IPS-18a (cell line): ENCODE measurements around the gene RPGRIP1L.

Experiments
- H3K27ac ChIP-seq: one replicate; pipeline ENCODE4 v1.5.1; 2013; ENCODE audit warnings: low read length
- H3K27me3 ChIP-seq: one replicate; pipeline ENCODE4 v1.6.1; 2013; ENCODE audit warnings: mild to moderate bottlenecking, low read length; ENCODE audit not compliant: control insufficient read depth, insufficient read depth
- H3K36me3 ChIP-seq: one replicate; pipeline ENCODE4 v1.6.1; 2013; ENCODE audit warnings: low read depth, low read length; ENCODE audit not compliant: control insufficient read depth
- H3K4me1 ChIP-seq: one replicate; pipeline ENCODE4 v1.6.1; 2013; ENCODE audit warnings: low read depth, low read length; ENCODE audit not compliant: control insufficient read depth
- H3K4me3 ChIP-seq: one replicate; pipeline ENCODE4 v1.5.1; 2013; ENCODE audit warnings: low read length
- H3K9ac ChIP-seq: one replicate; pipeline ENCODE4 v1.6.1; 2013; ENCODE audit warnings: mild to moderate bottlenecking, low read length, moderate library complexity
- H3K9me3 ChIP-seq: one replicate; pipeline ENCODE4 v1.6.1; 2013; ENCODE audit warnings: low read depth, low read length; ENCODE audit not compliant: control insufficient read depth

Gene RPGRIP1L

DNA sequence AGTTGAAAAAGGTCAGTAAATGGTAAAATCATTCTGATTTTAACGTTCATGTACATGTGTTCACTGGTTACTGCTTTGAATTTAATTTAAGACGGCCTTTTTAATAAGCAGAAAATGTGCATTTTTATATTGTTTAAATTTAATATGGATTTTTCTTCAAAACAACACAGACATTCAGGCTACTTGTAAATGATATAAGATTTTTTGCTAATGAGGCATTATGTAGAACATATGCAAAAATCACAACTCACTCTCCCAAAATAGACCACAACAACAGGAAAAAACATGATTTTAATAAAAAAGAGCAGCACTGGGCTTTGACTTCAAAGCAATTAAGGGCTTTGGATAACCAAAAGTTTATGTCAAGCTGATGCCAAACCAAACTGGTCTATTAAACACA is 22.3 kb downstream of the RPGRIP1L start:
- Histone ChIP-seq H3K27me3 (no peaks in the 10 kb centered on the region), H3K27ac (no peak overlapping the region), H3K36me3 (peaks cover 3% of the 10 kb centered on the region), H3K4me3 (no peak overlapping the region), H3K4me1 (no peaks in the 10 kb centered on the region), H3K9ac (no peak overlapping the region), H3K9me3 (no peaks in the 10 kb centered on the region)

DNA sequence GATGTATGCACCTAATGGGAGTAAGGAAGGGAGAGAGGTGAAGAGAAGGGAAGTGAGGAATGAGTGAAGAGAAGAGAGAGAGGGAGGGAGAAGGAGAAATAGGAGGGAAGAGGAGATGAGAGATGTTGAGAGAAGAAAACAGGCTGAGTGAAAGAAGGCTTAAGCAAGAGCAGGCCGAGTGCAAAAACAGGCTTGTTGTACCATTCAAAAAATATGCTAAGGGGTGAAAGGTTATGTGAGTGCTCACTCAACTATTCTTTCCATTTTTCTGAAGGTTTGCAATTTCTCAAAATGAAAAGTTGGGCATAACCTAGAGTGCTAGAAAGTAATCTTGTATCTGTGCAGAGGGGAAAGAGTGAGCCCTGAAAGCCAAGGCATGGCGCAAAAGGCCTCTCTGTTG is 22.9 kb downstream of the RPGRIP1L start:
- Histone ChIP-seq H3K4me1 (no peaks in the 10 kb centered on the region), H3K9ac (no peak overlapping the region), H3K4me3 (no peak overlapping the region), H3K27me3 (no peaks in the 10 kb centered on the region), H3K27ac (no peak overlapping the region), H3K36me3 (peaks cover 3% of the 10 kb centered on the region), H3K9me3 (no peaks in the 10 kb centered on the region)

DNA sequence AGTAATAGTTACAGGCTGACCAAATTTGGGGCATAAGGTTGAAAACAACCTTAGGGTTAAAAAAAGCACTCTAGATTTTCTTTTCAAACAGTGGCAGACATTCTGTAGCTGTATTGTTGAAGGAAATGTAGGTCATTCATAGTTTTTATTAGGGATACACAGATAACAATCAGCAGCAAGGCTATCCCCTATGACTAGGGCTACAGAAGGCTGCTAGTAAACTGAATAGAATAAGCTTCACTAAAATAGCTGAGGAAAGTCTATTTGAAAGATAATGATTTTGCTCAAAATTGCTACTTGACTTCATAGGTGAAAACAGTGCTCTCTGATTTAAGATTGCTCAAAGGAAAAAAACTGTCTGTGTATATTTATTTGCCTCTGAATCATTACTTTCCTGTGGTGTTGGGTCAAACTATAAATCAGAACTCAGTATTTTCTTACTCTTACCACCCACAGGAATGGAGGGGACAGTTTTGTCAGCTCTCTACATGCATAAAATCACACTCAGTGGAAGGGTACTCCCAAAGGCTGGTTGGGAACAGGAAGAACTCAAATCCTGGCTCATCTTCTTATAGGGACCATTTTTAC is 24.8 kb downstream of the RPGRIP1L start:
- no peaks in the 10 kb centered on the region for H3K27me3 ChIP-seq
- no peak overlapping the region for H3K27ac ChIP-seq
- no peaks in the 10 kb centered on the region for H3K9me3 ChIP-seq
- H3K4me3 ChIP-seq = no peak overlapping the region
- no peaks in the 10 kb centered on the region for H3K36me3 ChIP-seq
- H3K9ac ChIP-seq = no peak overlapping the region
- no peaks in the 10 kb centered on the region for H3K4me1 ChIP-seq

DNA sequence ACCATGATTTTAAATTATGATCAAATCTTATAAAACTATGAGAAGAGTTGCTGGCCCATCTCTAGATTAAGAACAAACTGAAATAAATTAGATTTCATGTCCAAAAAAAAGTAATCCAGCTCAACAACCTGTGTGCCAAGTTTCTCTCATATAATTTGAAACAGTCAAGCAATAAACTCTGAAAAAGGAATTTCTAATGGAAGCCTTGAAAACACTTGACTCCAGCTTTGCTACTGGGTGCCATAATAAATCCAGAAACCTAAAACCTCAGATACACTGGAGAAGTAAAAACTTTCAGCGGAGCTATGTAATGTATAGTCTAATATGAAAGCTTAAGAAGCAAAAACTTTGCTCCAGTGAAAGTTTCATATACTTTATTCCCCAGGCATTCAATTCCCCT is 25.5 kb downstream of the RPGRIP1L start:
- no peaks in the 10 kb centered on the region for H3K9me3 ChIP-seq

DNA sequence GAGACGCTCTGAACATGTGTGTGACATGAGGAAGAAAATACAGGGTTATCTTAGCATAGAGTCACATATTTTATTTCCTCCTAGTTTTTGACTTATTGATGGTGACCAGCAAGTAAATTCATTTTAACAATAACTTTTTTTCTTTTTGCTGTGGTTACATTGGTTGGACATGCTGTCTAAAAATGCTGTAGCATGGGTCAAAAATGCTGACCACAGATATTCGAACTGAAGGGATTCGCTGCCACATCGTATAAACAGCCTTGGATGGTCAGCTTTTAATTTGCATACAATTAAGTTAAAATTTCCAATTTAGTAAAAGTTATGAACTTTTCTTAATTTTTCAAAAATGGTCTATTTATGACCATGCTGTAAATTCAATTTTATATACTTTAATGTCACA is 30.5 kb downstream of the RPGRIP1L start:
- Histone ChIP-seq H3K9me3 (no peaks in the 10 kb centered on the region), H3K4me3 (no peak overlapping the region), H3K9ac (no peak overlapping the region), H3K4me1 (no peaks in the 10 kb centered on the region), H3K27ac (no peak overlapping the region), H3K36me3 (no peaks in the 10 kb centered on the region), H3K27me3 (no peaks in the 10 kb centered on the region)

More for the DNA sequence above, 25.5 kb downstream of the RPGRIP1L start:
- Histone ChIP-seq H3K4me1 (no peaks in the 10 kb centered on the region), H3K9ac (no peak overlapping the region), H3K36me3 (no peaks in the 10 kb centered on the region), H3K27me3 (no peaks in the 10 kb centered on the region), H3K4me3 (no peak overlapping the region), H3K27ac (no peak overlapping the region)

DNA sequence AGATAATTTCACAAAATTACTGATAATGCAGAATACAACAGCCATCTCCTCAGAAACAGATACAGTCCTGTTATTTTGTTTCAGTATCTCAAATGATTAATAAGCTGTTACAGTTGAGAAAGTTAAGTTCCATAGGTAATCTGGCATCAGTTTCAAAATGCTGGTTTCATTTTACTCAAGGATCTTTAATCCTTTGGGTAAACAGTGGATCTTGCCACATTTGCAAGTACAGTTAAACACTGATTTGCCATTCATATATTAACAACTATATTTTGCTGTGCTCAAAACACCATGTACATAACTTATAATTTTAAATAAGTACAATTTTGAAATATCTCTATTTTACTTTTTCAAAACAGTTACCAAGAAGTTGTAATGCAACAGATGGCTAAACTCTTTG is 31.2 kb downstream of the RPGRIP1L start:
- Histone ChIP-seq H3K9me3 (no peaks in the 10 kb centered on the region), H3K36me3 (no peaks in the 10 kb centered on the region), H3K27ac (no peak overlapping the region), H3K9ac (no peak overlapping the region), H3K4me3 (no peak overlapping the region), H3K4me1 (no peaks in the 10 kb centered on the region), H3K27me3 (no peaks in the 10 kb centered on the region)

DNA sequence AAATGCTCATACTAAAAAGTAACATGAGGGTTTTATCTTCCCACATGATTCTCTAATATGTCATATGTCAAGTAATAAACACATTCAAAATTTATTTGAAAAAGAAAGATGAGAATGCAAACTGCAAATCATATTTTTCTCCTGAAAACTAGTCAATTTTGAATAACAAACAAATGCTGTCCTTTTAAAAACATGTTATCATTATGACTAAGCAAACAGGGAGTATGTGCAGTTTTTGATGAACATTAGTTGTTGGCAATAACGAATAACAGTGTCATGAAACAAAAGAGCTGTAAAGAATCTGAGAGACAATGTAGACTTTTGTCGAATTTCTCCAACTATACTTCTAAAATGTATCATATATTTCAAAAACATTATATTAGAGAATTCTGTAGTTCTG is 34.8 kb downstream of the RPGRIP1L start:
- no peaks in the 10 kb centered on the region for H3K4me1 ChIP-seq
- H3K36me3 ChIP-seq = no peaks in the 10 kb centered on the region
- H3K9me3 ChIP-seq = no peaks in the 10 kb centered on the region
- H3K9ac ChIP-seq = no peak overlapping the region
- H3K4me3 ChIP-seq = no peak overlapping the region
- no peak overlapping the region for H3K27ac ChIP-seq
- H3K27me3 ChIP-seq = no peaks in the 10 kb centered on the region

DNA sequence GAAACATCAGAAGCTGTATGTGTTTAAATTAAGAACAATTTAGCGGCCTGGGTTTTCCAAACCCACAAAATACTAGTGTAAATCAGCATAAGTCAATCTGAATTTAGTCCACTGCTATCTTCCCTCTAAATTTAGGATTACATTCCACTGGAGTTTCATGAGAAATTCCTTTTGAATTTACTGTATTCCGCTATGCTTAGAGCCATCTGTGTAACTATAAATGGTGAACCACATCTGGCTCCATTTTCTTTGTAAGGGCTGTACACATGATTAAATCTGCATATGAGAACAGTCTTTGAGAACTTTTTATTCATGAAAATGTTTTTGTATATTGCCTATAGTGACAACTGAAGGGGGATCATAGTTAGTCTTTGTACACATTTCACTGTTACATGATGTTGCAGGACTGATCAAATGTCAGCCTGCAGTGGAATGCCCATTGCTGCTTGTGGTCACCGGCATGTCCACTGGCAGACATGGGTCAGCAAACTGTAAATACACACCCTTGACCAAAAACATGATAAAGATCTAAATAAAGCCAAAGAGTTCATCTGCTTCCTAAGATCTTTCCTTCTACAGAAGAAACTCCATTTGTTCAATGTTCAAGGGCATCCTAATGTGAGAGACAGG is 36.8 kb downstream of the RPGRIP1L start:
- no peaks in the 10 kb centered on the region for H3K9me3 ChIP-seq
- no peaks in the 10 kb centered on the region for H3K36me3 ChIP-seq
- no peak overlapping the region for H3K9ac ChIP-seq
- H3K27me3 ChIP-seq = no peaks in the 10 kb centered on the region
- no peak overlapping the region for H3K27ac ChIP-seq
- H3K4me1 ChIP-seq = no peaks in the 10 kb centered on the region
- no peak overlapping the region for H3K4me3 ChIP-seq

DNA sequence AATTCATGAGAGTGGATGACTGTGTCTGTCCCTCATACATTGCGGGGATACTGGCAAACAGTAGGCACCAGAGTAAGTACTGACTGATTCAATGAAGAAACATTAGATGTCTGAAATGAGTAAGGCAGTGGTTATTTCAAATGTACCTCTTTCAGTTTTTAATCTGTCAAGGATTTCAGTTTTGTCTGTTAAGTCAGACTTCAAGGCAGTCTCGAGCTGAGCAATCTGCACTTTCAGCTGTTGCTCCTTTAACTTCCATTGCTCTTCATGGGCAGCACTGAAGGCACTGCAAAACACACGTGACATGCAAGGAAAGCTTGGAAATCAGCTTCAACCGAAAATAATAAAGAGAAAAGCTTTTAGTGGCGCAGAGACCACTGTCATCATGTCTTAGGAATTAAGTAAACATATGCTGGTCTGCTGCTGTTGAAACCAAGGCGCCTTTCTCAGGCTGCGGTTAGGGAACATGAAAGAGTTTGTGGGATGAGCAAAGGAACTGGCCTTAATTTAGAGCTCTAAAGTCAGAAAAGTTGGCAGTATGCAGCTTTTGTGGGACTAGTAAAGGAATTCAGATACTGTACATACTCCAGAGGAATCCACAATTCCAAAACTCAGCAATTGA is 38.8 kb downstream of the RPGRIP1L start:
- no peaks in the 10 kb centered on the region for H3K36me3 ChIP-seq
- no peak overlapping the region for H3K27ac ChIP-seq
- H3K27me3 ChIP-seq = no peaks in the 10 kb centered on the region
- H3K4me3 ChIP-seq = no peak overlapping the region
- H3K4me1 ChIP-seq = no peaks in the 10 kb centered on the region
- H3K9ac ChIP-seq = no peak overlapping the region
- H3K9me3 ChIP-seq = no peaks in the 10 kb centered on the region

DNA sequence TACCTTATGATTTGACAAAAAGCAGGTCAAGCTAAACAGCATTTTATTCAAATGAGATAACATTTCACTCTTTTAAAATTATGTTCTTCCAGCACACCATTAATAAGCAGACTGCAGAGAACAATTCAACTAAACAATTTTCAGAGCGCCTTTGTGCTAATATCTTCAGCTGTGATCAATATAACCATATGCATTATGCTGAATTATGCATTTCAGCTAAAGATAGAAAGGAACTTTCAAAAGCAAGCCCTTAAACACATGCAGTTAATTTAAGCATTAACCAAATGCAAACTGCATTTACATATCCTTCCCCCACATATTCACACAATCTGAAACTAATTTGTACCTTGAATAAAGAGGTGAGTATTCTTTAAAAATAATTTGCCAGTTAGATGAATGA is 41.6 kb downstream of the RPGRIP1L start:
- H3K9ac ChIP-seq = no peak overlapping the region
- H3K4me1 ChIP-seq = no peaks in the 10 kb centered on the region
- H3K9me3 ChIP-seq = no peaks in the 10 kb centered on the region
- no peak overlapping the region for H3K27ac ChIP-seq
- no peaks in the 10 kb centered on the region for H3K36me3 ChIP-seq
- no peaks in the 10 kb centered on the region for H3K27me3 ChIP-seq
- no peak overlapping the region for H3K4me3 ChIP-seq

DNA sequence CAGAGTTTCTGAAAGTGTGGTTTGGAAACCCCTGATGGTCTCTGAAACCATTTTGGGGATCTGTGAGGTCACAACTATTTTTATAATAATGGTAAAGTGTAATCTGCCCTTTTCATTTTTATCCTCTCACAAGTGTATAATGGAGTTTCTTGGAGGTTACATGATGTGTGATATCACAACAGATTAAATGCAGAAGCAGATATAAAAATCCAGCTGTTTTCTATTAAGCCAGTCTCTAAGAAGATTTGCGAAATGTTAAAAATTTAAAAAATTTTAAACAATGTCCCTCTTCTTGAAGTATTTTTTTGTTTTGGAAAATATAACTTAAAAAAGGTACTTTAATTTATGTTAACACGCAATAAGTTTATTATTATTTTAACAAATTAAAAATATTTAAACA is 48.7 kb downstream of the RPGRIP1L start:
- Histone ChIP-seq H3K9me3 (no peaks in the 10 kb centered on the region), H3K27ac (no peak overlapping the region), H3K4me1 (peaks cover 7% of the 10 kb centered on the region), H3K4me3 (no peak overlapping the region), H3K9ac (no peak overlapping the region), H3K27me3 (no peaks in the 10 kb centered on the region), H3K36me3 (peaks cover 8% of the 10 kb centered on the region)

DNA sequence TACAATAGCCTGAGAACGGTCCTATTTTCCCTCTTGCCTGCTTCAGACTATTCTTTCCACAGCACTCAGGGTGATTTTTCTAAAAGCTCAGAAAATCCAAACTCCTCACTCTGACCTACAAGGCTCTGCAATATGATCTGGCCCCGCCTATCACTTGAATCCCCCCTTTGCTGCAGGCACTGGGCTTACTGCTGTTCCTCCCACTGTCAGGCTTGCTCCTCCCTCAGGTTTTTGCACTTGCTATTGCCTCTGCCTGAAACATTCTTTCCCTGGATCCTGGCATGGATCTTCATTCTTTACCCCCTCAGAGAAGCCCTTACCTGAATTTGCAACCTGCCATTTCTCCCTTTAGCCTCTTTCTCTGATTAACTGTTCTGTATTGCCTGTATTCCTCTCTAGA is 52.3 kb downstream of the RPGRIP1L start:
- peaks cover 8% of the 10 kb centered on the region for H3K36me3 ChIP-seq
- no peak overlapping the region for H3K9ac ChIP-seq
- H3K27ac ChIP-seq = no peak overlapping the region
- no peaks in the 10 kb centered on the region for H3K9me3 ChIP-seq
- no peak overlapping the region for H3K4me3 ChIP-seq
- H3K4me1 ChIP-seq = peaks cover 7% of the 10 kb centered on the region
- no peaks in the 10 kb centered on the region for H3K27me3 ChIP-seq
